Liver (tissue), 3 donors: ENCODE data around the gene TRAPPC2L.

Experiments
- ATF3 ChIP-seq: IDR thresholded peaks from 2 replicates; pipeline ENCODE4 v1.6.1; 2016; ENCODE audit warnings: antibody characterized with exemption
- CTCF ChIP-seq: fragments of 150-350 bp; IDR thresholded peaks from 2 replicates; pipeline ENCODE4 v1.5.1; 2017; ENCODE audit warnings: improper control_type of control experiment, low read depth, low read length; ENCODE audit not compliant: missing input control
- HNF4G ChIP-seq: IDR thresholded peaks from 2 replicates; pipeline ENCODE4 v1.6.1; 2016; ENCODE audit warnings: antibody characterized with exemption
- YY1 ChIP-seq: IDR thresholded peaks from 2 replicates; pipeline ENCODE4 v1.6.1; 2016; ENCODE audit warnings: antibody characterized with exemption, mild to moderate bottlenecking
- donor health status: healthy.
- donor health status: healthy.

- no peak for TF ChIP-seq HNF4G
- no peak for TF ChIP-seq CTCF
- TF ChIP-seq YY1, result no peak
- TF ChIP-seq ATF3, result no peak
Observed at GRCh38 chr16:88897696-88898425, 40.9 kb downstream of the TRAPPC2L start.
